GM12878 (cell line): ENCODE measurements around the gene CD63.

ENCODE experiments used
- CBX5 ChIP-seq: sonication (generic); IDR thresholded peaks from 2 replicates; pipeline ENCODE4 v1.6.1; 2016; ENCODE audit warnings: low read depth, moderate library complexity, mild to moderate bottlenecking, inconsistent platforms
- CREB1 ChIP-seq: IDR thresholded peaks from 2 replicates; pipeline ENCODE4 v1.6.1; 2012; ENCODE audit warnings: low read depth, mild to moderate bottlenecking, inconsistent platforms
- EZH2 ChIP-seq: IDR thresholded peaks from 2 replicates; pipeline ENCODE4 v1.6.1; 2012; ENCODE audit warnings: low read depth, mild to moderate bottlenecking, control low read depth, inconsistent platforms, low read length, borderline replicate concordance; ENCODE audit not compliant: control insufficient read depth
- FOXM1 ChIP-seq: IDR thresholded peaks from 2 replicates; pipeline ENCODE4 v1.6.1; 2012; ENCODE audit warnings: low read depth, mild to moderate bottlenecking, inconsistent platforms, low read length, moderate library complexity
- HCFC1 ChIP-seq: fragments of 150-350 bp; IDR thresholded peaks from 2 replicates; pipeline ENCODE4 v1.6.1; 2014; ENCODE audit warnings: low read length
- POLR2A ChIP-seq: IDR thresholded peaks from 2 replicates; pipeline ENCODE4 v1.6.1; 2011; ENCODE audit warnings: low read depth, mild to moderate bottlenecking, low read length
- ZBED1 ChIP-seq: IDR thresholded peaks from 2 replicates; pipeline ENCODE4 v1.6.1; 2016; ENCODE audit warnings: borderline replicate concordance
- ZNF274 ChIP-seq: IDR thresholded peaks from one replicate; pipeline ENCODE4 v1.8.0; 2011; ENCODE audit not compliant: insufficient read length, insufficient read depth
- TF ChIP-seq, protein P1 (sequence below): IDR thresholded peaks from 2 replicates; pipeline ENCODE4 v1.6.1; 2011; ENCODE audit warnings: borderline replicate concordance, low read depth, mild to moderate bottlenecking, moderate library complexity, mixed read lengths, low read length; ENCODE audit not compliant: insufficient read depth; ENCODE audit errors: extremely low read length
- TF ChIP-seq, protein P2 (sequence below), 3 experiments: IDR thresholded peaks in 2 of 3; conservative IDR thresholded peaks in 1 of 3; 2 replicates each; pipeline ENCODE4 v1.5.1; 2011; ENCODE audit warnings: low read depth in 3 of 3, low read length in 3 of 3, mild to moderate bottlenecking in 3 of 3, control low read depth in 2 of 3, moderate library complexity in 2 of 3, inconsistent platforms in 1 of 3, mixed read lengths in 1 of 3; ENCODE audit not compliant: control insufficient read depth in 2 of 3, insufficient read depth in 1 of 3; ENCODE audit errors: extremely low read depth in 1 of 3
- TF ChIP-seq, protein P3 (sequence below): fragments of 450-650 bp; IDR thresholded peaks from 2 replicates; pipeline ENCODE4 v1.6.1; 2017; ENCODE audit warnings: antibody characterized with exemption, mild to moderate bottlenecking, moderate library complexity

DNA sequence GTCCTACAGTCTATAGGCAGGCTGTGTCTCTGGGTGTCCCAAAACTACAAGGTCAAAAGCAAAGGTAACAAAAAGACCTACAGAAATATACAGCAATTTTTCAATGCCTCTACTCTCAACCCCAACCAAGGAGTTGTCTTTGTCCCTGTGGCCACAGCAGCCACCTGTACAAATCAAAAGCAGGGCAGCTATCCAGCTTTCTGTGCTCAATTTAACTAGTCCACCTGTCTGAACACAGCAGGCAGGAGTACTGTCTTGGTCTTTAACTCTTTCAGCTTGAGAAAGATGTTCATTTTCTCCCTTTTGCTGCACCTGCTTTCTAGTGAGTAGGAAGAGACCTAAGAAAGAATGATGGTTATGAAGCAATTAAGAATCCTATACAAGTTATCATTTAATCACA, 33.8 kb upstream of the CD63 start:
- TF ChIP-seq, protein P1, sequence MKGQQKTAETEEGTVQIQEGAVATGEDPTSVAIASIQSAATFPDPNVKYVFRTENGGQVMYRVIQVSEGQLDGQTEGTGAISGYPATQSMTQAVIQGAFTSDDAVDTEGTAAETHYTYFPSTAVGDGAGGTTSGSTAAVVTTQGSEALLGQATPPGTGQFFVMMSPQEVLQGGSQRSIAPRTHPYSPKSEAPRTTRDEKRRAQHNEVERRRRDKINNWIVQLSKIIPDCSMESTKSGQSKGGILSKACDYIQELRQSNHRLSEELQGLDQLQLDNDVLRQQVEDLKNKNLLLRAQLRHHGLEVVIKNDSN, result no peak
- TF ChIP-seq EZH2, result no peak
- TF ChIP-seq POLR2A, result no peak
- TF ChIP-seq, protein P2, sequence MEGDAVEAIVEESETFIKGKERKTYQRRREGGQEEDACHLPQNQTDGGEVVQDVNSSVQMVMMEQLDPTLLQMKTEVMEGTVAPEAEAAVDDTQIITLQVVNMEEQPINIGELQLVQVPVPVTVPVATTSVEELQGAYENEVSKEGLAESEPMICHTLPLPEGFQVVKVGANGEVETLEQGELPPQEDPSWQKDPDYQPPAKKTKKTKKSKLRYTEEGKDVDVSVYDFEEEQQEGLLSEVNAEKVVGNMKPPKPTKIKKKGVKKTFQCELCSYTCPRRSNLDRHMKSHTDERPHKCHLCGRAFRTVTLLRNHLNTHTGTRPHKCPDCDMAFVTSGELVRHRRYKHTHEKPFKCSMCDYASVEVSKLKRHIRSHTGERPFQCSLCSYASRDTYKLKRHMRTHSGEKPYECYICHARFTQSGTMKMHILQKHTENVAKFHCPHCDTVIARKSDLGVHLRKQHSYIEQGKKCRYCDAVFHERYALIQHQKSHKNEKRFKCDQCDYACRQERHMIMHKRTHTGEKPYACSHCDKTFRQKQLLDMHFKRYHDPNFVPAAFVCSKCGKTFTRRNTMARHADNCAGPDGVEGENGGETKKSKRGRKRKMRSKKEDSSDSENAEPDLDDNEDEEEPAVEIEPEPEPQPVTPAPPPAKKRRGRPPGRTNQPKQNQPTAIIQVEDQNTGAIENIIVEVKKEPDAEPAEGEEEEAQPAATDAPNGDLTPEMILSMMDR (IDR thresholded peaks at IDR 0.05 in 2 of 3, conservative IDR thresholded peaks at IDR 0.05 in 1 of 3; ENCODE audit: control insufficient read depth in 2 of 3, extremely low read depth in 1 of 3, insufficient read depth in 1 of 3, low read depth in 3 of 3, low read length in 3 of 3), result no peak
- TF ChIP-seq ZBED1, result no peak
- TF ChIP-seq, protein P3, sequence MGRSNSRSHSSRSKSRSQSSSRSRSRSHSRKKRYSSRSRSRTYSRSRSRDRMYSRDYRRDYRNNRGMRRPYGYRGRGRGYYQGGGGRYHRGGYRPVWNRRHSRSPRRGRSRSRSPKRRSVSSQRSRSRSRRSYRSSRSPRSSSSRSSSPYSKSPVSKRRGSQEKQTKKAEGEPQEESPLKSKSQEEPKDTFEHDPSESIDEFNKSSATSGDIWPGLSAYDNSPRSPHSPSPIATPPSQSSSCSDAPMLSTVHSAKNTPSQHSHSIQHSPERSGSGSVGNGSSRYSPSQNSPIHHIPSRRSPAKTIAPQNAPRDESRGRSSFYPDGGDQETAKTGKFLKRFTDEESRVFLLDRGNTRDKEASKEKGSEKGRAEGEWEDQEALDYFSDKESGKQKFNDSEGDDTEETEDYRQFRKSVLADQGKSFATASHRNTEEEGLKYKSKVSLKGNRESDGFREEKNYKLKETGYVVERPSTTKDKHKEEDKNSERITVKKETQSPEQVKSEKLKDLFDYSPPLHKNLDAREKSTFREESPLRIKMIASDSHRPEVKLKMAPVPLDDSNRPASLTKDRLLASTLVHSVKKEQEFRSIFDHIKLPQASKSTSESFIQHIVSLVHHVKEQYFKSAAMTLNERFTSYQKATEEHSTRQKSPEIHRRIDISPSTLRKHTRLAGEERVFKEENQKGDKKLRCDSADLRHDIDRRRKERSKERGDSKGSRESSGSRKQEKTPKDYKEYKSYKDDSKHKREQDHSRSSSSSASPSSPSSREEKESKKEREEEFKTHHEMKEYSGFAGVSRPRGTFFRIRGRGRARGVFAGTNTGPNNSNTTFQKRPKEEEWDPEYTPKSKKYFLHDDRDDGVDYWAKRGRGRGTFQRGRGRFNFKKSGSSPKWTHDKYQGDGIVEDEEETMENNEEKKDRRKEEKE, result no peak
- no peak for TF ChIP-seq FOXM1
- no peak for TF ChIP-seq HCFC1
- no peak for TF ChIP-seq CBX5
- TF ChIP-seq CREB1, result no peak
- no peak for TF ChIP-seq ZNF274
